BE2C (cell line): ENCODE data around the gene ODC1. TPM values are rescaled to one million over a fixed set of nuclear protein-coding genes. Genes with fewer than 3 reads are reported as not detected.

ENCODE experiments used
- DNase-seq: peaks from one replicate; pipeline ENCODE4 v3.0.0-alpha.2; 2020
- H3K27me3 ChIP-seq: fragments of 250-450 bp; sonication (Bioruptor Pico); 2 replicates; pipeline ENCODE4 v1.5.1; 2020; ENCODE audit warnings: mild to moderate bottlenecking
- H3K36me3 ChIP-seq: fragments of 250-450 bp; sonication (Bioruptor Pico); 2 replicates; pipeline ENCODE4 v1.5.1; 2020; ENCODE audit warnings: mild to moderate bottlenecking
- H3K4me1 ChIP-seq: fragments of 250-450 bp; sonication (Bioruptor Pico); 2 replicates; pipeline ENCODE4 v1.5.1; 2020
- H3K4me3 ChIP-seq: 2 replicates; pipeline ENCODE4 v1.5.1; 2011; ENCODE audit warnings: low read depth, low read length
- H3K9me3 ChIP-seq: fragments of 250-450 bp; sonication (Bioruptor Pico); 2 replicates; pipeline ENCODE4 v1.5.1; 2020
- polyA plus RNA-seq: library from polyadenylated mRNA; unstranded; fragments of >200 nt; gene quantifications from one replicate; pipeline ENCODE4 v1.2.1, GENCODE V29; 2012; ENCODE audit warnings: low read depth, missing spikeins; ENCODE audit not compliant: insufficient read length, insufficient read depth
- TF ChIP-seq, protein P1 (sequence below): IDR thresholded peaks from 2 replicates; pipeline ENCODE4 v1.5.1; 2012; ENCODE audit warnings: mild to moderate bottlenecking, low read depth, low read length

Gene ODC1
- 216 TPM for polyA plus RNA-seq

DNA sequence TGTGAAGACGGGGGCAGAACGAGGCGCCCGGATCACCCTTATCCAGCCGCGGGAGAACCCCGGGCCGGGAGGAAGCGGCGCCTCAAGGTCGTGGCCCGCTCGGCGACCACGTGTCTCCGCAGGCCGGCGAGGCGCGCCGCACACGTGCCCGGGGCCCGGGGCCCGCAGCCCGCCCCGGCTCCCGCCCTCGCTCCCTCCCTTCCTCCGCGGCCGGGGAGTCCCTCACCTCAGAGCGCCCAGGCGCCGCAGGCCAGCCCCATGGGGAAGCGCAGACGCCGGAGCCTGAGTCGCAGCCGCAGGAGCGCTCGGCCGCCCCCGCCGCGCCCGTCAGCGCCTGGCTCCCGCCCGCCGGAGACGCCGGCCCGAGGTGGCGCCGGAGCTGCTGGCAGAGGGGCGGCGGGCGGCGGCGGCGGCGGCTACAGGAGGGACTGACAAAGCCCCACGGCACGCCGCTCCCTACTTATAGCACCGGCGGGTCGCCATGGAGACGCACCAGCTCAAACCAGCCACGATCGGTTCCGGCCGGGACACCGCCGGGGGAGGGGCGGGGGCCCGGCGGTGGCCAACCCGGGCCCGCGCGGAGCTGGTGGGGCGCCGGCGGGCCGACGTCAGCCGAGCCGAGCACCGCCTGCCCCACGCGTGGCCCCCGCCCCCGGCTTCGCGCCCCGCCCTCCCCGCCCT, at the start of gene ODC1:
ODC1 (minus strand) TSS at position 433 of the 681 bp plus-strand sequence. CDS start 3,295 bp downstream, outside the sequence.
- Histone ChIP-seq H3K36me3 (peaks cover 32% of the 10 kb centered on the region), H3K27me3 (no peaks in the 10 kb centered on the region), H3K4me1 (peaks cover 9% of the 10 kb centered on the region), H3K9me3 (0 out of 2 replicates have a peak, but pooled peaks cover 4% of the 10 kb centered on the region), H3K4me3 (peak within 1 kb of the TSS; percentile 80)
- peak; percentile 99 for DNase-seq
- TF ChIP-seq, protein P1, sequence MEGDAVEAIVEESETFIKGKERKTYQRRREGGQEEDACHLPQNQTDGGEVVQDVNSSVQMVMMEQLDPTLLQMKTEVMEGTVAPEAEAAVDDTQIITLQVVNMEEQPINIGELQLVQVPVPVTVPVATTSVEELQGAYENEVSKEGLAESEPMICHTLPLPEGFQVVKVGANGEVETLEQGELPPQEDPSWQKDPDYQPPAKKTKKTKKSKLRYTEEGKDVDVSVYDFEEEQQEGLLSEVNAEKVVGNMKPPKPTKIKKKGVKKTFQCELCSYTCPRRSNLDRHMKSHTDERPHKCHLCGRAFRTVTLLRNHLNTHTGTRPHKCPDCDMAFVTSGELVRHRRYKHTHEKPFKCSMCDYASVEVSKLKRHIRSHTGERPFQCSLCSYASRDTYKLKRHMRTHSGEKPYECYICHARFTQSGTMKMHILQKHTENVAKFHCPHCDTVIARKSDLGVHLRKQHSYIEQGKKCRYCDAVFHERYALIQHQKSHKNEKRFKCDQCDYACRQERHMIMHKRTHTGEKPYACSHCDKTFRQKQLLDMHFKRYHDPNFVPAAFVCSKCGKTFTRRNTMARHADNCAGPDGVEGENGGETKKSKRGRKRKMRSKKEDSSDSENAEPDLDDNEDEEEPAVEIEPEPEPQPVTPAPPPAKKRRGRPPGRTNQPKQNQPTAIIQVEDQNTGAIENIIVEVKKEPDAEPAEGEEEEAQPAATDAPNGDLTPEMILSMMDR = no peak

DNA sequence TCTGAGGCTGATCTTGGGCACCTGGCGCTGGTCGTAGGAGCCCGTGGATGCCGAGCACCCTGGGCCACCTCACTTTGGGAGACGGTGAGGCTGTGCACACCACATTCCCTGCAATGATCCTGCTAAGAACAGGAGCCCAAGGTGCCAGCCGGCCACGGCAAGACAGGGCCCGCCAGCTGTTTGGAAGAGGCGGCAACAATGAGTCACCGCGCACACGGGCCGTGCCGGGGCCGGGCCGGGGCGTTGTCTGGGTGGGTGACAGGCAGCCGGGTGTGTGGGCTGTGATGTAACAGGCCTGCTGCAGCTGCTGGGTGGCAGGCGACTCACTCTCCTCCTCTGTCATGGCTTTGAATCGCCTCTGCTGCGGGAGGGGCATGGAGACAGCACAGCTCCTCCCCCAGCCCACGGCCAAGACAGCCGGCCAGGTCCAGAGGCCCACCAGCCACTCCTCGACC, 49.7 kb upstream of the ODC1 start:
- peak overlapping the region; percentile 22 for H3K4me3 ChIP-seq
- TF ChIP-seq, protein P1 = no peak
- H3K36me3 ChIP-seq = no peaks in the 10 kb centered on the region
- H3K4me1 ChIP-seq = no peaks in the 10 kb centered on the region; the same call in 1 of the 2 replicates
- no peaks in the 10 kb centered on the region for H3K27me3 ChIP-seq
- DNase-seq = peak; percentile 90
- H3K9me3 ChIP-seq = no peaks in the 10 kb centered on the region

DNA sequence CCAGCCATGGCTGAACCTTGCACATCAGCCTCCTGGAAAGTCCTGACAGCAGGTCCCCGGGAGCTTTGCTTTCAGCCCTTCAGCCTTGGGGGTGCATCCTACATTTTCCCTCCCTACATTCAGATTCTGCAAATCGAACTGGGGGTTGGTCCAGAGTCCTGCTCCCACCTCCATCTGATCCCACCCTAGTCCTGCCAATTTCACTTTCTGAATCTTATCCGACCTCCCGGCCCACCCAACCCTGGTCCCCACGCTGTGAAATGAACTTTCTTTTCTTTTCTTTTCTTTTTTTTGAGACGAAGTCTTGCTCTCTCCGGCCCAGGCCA, 47.8 kb upstream of the ODC1 start:
- no peaks in the 10 kb centered on the region for H3K27me3 ChIP-seq
- DNase-seq = no peak

DNA sequence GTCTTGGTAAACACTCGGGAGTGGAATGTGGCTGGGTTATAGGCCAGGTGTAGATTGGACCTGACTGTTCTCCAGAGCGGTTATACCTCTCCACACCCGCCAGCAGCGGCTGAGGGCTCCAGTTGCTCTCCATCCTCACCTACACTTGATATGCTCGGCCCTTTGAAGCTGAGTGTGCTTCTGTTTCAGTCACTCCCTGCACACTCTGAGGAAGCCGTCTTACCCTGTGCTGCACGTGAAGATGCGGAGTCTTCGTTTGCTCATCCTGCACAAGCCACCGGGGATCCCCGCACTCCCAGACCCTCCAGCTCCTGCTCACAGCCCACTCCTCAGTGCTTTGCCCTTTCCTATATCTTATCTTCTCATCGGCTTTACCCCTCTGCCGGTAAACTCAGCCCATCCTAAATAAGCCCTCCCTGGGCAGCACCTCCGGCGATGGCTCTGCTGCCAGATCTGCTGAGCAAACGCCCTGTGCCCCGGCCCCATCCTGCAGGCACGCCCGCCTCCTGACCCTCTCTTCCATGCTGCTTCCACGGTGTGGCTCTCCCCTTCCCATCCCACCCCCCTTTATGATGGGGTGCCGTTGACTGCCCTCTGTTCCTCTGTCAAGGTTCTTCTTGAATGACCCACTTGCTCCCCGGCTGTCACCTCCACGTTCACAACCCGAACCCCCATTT, 47.3 kb upstream of the ODC1 start:
- no peaks in the 10 kb centered on the region; the same call in 1 of the 2 replicates for H3K4me1 ChIP-seq
- no peaks in the 10 kb centered on the region for H3K9me3 ChIP-seq
- no peak overlapping the region for H3K4me3 ChIP-seq
- no peaks in the 10 kb centered on the region for H3K36me3 ChIP-seq
- no peaks in the 10 kb centered on the region for H3K27me3 ChIP-seq
- DNase-seq = no peak
- TF ChIP-seq, protein P1 = no peak

More for the DNA sequence above, 47.8 kb upstream of the ODC1 start:
- H3K9me3 ChIP-seq = no peaks in the 10 kb centered on the region
- no peaks in the 10 kb centered on the region for H3K36me3 ChIP-seq
- H3K4me3 ChIP-seq = no peak overlapping the region
- no peaks in the 10 kb centered on the region; the same call in 1 of the 2 replicates for H3K4me1 ChIP-seq
- TF ChIP-seq, protein P1 = no peak

DNA sequence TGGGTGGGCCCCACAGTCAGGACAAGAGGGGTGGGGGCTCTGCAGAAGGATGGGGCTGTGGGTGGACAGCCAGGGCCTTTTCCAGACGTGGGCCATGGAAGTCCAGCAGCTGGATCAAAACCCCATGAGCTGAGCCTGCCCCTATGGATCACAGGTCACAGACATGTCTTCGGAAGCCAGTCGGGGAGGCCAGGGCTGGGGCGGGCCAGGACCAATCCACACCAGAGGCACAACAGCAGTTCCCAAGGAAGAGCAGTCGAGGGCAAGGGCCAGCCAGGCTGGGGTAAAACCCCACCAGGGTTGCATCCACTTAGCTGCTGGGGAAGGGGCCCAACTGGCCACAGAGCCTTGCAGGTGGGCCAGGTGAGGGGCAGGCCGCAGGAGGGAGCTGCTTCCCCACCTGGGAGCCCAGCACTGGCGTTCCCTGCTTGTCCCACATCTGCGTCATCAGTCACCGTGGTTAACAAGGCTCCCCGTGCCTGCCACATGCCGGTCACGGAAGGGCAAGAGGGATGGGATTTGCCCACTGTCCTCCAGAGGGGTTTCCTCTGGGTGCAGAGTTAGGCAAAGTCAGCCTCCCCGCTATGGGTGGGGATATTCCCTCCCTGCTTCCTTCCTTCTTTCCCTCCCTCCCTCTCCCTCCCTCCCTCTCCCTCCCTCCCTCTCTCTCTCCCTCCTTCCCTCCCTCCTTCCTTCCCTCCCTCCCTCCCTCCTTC, 46.4 kb upstream of the ODC1 start:
- TF ChIP-seq, protein P1 = no peak
- Histone ChIP-seq H3K27me3 (no peaks in the 10 kb centered on the region), H3K9me3 (no peaks in the 10 kb centered on the region), H3K4me3 (no peak overlapping the region), H3K4me1 (no peaks in the 10 kb centered on the region; the same call in 1 of the 2 replicates), H3K36me3 (no peaks in the 10 kb centered on the region)
- DNase-seq = no peak
